GM21576 (cell line): ENCODE data around the gene SLC6A13.

Experiments
- ATAC-seq: cut with Tn5 transposase; IDR thresholded peaks from one replicate; pipeline ENCODE4 v1.9.1; 2021; ENCODE audit warnings: mild to moderate bottlenecking, moderate library complexity; ENCODE audit not compliant: unreplicated experiment

The SLC6A13 gene

DNA sequence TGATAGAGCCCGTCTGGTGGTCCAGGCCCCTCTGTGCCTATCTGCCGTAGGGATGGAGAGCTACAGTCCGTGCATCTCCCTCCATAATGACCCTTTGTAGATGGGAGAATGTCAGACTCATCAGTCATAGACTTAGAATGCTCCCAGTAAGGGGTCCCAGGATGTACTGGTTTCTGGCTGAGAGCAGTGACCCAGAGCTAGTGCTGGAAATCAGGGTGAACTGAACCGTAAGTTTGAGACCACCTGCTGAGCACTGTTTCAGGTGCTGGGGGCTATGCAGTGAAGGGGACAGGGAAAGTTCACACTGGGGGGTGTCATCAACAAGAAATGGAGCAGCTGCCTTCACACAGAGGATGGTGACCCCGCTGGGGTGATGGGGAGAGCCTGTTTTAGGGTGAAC is 82.8 kb downstream of the SLC6A13 start:
- no peak for ATAC-seq

DNA sequence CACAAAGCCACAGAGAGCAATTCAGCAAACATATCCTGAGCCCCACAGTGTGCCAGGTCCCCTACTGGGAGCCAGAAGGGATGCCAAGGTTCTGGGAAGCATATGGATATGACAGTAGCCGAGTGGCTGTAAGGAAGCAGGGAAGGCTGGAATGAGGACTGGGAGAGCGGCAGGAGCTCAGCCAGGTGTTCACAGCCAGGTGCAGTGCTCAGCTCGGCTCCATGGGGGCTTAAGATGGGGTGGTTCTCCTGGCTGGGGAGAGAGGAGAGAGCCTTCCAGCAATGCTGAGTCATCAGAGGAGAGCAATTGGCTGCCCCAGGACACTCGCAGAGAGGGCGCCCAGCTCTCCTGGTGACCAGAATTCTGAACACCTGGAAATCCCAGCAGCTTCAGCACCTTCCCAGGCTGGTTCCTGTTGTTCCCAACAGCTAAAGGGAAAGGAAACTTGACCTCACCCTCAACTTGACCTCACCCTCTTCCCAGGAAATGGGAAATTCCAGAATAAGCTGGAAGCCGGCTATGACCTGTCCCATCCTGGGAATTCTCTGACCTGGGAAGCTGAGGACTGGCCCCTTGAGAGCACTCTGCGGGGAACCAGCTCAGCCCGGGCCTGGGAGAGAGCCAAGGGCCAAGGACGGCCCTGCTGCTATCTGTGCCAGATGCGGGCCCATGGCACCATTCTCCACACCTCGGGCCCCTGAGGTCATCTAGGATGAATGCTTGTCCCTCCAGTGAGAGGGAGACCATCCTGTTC is 83.3 kb downstream of the SLC6A13 start:
- ATAC-seq = no peak

DNA sequence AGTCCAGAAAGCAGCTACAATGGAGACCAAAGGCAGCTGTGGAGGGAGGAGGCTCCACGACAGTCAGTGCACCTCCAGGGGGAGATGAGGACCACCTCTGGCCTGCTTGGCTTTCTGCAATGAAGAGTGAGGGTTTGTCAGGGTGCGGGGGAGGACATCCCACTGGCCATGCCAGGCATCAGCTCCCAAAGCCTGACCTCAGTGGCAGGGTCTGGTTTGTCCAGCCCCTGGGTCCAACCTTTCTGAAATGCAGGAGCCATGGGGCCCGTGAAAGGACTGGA is 83.9 kb downstream of the SLC6A13 start:
- no peak for ATAC-seq

DNA sequence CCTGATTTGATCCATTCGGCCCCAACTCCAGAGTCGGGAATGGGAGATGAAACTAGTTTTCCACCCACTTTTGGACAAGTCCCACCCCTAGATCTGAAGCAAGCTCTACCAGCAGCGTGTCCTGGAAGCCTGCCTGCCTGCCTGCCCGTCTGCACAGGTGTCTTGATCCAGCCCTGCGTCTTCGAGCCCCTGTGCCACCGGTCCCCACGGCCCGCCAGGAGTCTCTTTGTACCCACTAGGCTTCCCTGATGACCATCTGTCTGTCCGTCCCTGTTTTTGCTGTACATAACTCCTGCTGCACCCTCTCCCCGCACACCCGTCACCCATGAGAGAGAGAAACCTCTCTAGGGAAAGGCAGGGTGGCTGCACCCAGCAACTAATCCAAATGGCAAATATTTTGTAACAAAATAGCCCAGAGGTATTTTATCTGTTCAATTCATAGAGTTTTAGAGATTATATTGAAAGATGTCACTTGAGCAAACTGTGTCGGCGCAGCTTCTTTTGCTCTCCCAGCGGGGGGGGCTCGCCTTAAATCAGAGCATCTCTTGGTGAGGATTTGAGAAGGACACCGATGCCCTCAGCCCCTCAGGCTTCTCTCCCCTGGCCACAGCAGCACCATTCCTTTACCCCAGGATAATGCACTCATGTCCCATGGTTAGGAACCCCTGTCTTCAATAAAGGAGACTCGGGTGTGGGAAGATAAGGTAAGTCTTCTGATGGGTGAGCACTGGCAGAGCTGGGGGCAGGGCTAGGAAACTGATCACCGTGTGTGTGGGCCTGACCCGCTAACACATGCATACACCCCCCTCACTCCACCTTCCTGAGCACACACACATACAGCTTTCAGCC is 84.4 kb downstream of the SLC6A13 start:
- no peak for ATAC-seq

DNA sequence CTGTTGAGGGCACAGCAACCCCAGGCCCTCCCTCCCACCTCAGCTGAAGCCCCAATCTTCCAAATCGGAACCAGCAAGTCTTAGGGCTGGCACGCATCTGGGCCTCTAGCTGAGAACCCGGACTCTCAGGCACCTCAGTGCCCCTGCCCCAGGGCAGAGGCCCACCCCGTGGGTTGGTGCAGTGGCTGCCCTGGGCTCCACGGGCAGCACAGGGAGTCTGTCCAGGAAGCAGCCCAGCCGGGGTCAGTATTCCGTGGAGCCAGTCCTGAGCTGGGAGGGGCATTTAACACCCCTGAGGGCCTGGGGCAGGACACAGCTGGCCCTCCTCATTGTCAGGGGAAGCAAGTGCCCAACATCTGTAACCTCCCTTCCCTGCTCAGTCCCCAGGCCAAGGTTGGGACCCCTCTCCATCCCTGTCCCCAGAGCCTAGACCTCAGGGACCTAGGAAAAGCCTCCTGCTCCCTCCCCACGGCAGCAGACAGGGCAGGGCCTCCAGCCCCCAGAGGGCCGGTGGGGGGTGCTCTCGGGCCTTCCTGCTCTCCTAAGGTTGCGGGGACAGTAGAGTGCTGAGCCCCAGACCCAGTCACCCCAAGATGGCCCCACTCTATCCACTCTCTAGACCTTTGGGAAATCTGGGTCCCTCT is 85.2 kb downstream of the SLC6A13 start:
- no peak for ATAC-seq

DNA sequence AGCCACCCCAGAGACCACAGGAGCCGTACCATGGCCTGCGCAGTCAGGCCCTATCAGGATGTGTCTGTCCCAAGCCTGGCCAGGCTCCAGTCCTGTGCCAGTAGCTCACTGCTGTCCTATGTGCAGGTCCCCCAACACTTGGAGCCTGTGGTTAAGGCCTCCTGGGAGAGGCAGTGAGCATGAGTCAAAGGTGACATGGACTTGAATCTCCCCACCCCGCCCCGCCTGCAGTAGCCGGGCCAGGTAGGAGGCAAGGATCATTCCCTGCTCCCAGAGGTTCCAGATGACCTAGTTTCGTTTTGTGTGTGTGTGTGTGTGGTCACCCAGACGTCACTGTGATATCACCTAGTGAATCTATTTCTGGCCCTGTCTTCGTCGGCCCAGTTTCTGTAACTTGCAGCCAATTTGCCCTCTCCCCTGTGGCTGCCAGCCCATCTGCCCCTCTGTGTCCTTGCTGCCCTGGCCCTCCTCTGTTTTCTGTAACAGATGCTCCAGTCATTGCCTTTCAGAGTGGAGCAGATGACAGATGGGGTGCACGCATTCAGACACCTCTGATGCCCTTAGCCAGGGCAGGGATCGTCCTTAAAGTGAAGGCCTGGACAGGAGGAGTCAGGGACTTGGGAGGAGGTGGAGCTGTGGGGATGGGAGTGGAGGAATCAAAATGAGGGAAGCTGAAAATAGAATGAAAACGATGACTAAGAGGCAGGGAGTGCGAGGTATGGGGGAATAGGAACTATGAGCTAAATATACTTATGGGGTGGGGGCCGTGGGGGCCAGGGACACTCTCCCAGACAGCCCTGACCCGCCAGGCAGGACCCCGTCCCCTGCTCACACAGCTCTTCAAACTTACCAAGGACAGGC is 86.1 kb downstream of the SLC6A13 start:
- ATAC-seq = no peak

DNA sequence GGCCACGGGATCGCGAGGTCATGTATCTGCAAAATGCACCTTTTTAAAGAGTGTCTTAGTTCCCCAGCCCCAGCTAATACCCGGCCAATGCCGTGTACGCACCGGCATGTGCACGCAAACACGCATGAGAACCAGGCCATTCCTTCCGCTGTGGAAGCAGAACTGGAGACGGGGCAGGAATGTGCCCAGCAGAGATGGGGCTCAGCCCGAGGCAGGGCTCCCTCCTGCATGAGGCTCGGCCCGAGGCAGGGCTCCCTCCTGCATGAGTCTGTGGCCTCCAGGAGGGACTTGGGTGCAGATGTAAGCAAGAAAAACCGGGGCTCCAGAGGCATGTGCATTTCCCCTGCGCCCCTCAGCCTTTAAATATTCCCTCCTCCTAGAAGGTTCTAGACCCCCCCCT is 86.9 kb downstream of the SLC6A13 start:
- no peak for ATAC-seq

DNA sequence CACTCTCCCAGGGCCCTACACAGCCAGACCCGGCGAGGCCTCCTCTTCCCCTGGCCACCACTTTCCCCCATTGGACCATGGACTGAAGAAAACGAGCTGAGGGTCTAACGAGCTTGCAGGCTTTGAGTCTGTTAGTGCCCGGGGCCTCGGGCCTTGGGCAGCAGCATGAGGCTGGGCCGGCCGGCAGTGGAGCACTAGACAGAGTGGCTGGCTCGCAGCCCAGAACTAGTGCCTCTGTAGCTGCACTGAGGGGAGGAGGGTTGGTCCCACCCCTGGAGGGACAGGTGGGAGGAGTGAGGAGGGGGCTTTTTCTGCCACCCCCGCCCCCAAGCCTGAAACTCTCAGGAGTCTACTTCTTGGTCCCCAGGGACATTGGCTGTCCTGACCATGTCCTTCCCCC is 87.4 kb downstream of the SLC6A13 start:
- ATAC-seq = no peak

DNA sequence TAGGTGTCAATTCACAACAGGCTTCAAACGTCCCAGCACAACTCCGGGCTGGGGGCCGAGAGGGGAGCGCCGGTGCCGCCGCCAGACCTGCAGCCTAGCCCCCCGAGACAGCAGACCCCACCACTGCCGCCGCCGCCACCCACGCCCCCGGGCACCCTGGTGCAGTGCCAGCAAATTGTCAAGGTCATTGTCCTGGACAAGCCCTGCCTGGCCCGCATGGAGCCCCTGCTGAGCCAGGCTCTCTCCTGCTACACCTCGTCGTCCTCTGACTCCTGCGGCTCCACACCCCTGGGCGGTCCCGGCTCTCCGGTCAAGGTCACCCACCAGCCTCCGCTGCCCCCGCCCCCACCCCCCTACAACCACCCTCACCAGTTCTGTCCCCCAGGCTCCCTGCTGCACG is 88.0 kb downstream of the SLC6A13 start:
- ATAC-seq = no peak

DNA sequence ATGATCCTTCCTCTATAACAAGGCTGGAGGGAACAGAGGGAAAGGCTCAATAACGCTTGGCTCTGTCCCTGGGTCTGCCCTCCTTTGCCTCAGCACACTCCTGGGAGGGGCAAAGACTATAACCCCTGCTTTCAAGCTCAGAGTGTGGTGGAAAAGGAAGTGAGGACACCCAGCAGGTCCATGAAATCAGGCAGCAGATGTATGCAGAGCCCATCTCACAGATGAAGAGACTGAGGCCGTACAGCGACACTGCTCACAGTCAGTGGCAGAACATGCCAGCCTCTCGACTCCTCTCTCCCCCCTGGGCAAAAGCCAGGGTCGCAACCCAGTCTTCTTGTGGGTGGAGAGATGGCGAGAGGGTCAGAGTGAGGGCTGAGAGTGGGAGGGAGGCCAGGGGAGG is 88.5 kb downstream of the SLC6A13 start:
- ATAC-seq = no peak

DNA sequence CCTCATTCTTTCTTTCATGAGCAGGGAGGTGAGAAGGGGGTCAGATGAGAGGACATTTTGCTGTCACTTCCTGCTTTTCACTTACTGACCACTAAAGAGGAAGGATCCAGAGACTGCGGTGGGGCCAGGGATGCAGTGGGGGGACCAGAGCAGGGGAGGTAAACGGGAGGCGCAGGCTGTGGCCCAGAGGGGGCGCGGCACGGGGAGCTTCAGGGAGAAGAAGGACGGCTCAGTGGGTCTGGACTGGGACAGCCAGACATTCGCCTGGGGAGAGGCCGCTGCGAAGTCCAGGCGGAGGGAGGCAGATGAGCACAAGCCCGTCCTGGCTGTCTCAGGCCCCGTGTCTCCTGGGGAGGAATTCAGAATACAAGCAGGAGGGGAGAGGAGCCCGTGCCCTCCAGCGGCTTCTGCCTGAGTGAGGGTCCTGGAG is 89.9 kb downstream of the SLC6A13 start:
- ATAC-seq = no peak

DNA sequence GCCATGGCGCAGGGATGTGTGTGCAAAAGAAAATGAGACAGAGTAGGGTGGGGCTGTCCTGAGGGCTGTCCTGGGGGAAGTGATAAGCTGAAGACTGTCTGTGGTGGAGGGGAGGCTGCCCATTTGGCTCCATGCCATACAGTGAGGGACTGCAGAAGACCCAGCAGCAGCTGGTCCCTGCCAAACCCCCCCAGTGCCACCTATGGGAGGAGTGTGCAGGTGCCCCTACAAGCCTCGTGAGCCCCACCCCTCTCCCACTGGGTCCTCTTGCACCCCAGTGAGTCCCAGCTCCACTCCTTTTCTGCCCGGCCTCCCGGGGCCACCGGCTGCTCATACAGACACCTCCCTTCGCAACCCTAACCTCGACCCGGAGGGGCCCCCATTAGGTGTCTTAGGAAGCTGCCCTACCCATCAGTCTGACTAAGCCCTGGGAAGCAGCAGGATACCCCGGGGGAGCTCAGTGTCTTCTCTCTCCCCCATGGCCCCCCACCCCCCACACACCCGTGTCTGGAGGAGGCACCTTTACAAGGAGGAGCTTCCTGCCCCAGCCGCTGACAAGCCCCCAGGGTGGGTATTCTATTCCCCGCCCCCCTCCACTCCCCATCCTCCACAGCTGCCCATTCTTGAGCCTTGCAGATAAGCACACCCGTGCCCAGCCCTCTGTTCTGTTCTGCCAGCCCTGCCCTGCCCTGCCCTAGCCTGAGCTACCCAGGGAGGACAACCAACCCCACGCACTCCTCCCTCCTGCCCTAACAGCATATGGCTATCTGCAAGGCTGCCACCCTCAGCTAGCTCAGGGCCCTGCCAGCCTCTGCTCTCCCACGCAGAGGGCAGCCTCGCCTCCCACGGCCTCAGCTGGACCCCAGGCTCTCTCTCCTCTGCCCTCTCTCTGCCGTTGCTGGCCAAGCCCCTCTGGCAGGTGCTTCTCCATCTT is 90.6 kb downstream of the SLC6A13 start:
- no peak for ATAC-seq

DNA sequence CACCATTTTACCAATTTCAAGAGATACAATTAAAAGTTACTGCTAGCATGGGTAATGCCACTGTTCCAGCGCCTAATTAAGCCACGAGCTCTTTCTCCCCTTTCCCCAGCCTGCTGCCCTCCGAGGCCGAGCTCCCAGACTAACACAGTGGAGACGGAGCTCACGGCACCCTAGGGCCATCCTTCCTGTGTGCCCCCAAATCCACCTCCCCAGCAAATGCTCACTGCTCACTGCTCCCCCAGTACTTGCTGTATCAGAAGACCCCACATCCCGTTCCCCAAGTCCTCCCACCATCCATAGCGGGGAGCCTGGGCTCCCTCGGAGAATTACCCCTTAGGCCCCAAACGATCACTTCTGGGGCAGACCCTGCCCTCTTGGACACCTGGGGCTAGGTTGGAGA is 91.4 kb downstream of the SLC6A13 start:
- ATAC-seq = no peak
